ENCODE results near the gene EMILIN1.
"Not testable (repeated sequence)": the region's sequence is repeated elsewhere in the genome, so short reads cannot be mapped to it uniquely, and the experiment has no call there.

EMILIN1 gene

DNA sequence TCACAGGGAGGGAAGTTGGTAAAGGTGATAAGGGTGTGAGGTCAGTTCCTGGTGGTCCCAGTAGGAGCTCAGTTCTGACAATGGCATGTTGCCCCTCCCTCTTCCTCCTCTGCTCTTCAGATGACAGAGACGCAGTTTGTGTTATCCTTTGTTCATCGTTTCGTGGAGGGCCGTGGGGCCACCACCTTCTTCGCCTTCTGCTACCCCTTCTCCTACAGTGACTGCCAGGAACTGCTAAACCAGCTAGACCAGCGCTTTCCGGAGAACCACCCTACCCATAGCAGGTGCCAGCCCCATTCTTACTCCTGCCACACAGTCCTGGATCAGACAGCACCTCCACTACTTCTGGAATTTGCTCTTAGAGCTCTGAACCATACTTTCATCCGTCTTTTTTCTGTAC is 24.6 kb upstream of the EMILIN1 start:
- DNase-seq (ENCODE audit: low read depth in 3 of 3) = no peak

DNA sequence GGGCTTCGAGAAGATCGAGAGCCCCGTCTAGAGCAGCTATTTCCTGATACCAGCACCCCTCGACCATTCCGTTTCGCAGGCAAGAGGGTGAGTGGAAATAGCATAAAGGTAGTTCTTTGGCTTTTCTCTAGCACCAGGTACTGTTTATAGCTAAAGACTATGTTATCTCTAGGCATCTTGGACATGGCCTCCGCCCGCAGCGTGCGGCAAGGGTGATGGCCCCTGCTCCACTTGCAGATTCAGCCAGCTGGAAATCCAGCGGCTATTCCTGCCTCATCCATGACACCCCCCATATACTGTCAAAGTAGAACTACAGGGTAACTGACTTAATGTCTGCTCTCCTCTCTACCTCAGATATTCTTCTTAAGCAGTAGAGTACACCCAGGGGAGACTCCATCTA is 23.7 kb upstream of the EMILIN1 start:
- DNase-seq (ENCODE audit: low read depth in 3 of 3) = no peak

DNA sequence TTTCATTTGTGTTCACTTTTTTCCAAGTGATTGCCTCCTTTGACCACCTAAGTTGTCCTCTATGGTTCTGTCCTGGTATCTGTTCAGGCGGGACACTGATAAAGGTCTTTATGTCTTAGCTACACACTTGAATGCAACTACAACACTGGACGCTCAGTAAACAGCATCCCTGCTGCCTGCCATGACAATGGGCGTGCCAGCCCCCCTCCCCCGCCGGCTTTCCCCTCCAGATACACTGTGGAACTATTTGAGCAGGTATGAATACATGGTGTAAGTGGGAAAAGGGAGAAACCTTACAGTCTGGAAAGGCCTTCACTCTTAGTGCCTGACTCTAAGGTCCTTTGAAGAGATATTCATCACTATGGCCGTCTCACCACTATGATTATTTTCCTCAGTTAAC is 21.2 kb upstream of the EMILIN1 start:
- no peak for DNase-seq (ENCODE audit: low read depth in 3 of 3)

DNA sequence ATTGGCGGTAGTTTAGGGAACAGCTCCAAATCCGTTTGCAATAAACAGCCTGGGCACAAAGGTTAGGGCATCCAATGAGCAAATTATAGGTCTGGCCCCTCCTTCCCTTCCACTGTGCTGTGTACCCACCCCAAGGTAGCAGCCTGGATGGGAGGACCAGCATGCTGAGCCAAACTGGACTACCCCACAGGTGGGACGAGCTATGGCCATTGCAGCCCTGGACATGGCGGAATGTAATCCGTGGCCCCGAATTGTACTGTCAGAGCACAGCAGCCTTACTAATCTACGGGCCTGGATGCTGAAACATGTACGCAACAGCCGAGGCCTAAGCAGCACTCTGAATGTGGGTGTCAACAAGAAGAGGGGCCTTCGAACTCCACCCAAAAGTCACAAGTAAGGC is 20.2 kb upstream of the EMILIN1 start:
- DNase-seq (ENCODE audit: low read depth in 3 of 3) = no peak

DNA sequence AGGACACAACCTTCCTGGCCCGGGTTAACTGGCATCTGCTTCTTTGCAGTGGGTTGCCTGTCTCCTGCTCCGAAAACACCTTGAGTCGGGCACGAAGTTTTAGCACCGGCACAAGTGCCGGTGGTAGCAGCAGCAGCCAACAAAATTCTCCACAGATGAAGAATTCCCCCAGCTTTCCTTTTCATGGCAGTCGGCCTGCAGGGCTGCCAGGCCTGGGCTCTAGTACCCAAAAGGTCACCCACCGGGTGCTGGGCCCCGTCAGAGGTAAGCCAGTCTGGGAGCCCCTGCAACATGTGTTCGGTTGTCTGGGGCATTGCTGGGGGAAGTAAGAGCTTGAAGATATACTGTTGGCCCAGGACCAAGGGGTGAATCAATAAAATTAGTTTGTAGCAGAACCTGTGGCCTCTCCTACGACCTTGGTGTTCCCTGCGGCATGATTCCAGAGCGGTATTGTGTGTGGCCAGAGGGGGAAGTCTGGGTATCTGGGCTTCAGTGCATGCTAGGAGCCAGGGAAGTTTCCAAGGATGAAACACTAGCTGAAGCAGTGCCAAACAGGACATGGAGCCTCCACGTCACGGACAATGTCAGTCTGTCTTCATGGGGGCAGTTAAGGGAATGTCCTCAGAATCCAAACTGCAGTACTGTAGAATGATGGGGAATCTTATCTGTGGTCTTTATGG is 19.1 kb upstream of the EMILIN1 start:
- DNase-seq (ENCODE audit: low read depth in 3 of 3) = no peak

DNA sequence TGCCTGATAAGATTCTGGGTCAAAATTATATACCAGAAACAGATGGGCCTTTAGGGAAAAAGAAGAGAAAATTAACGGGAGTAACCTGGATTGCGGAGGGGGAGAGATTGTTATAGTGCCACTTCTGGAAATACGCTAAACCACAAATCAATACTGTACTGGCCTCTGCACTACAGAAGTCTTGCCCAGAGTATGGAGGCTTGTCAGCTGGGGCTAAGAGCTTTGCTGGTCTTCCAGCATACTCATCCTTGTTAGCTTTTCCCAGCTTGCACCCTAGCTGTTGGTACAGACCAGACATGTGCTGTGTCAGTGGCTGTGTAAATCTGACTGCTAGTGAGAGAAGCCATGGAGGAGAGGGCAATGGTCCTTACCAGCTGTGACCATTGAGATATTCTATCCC is 18.1 kb upstream of the EMILIN1 start:
- DNase-seq (ENCODE audit: low read depth in 3 of 3) = no peak

DNA sequence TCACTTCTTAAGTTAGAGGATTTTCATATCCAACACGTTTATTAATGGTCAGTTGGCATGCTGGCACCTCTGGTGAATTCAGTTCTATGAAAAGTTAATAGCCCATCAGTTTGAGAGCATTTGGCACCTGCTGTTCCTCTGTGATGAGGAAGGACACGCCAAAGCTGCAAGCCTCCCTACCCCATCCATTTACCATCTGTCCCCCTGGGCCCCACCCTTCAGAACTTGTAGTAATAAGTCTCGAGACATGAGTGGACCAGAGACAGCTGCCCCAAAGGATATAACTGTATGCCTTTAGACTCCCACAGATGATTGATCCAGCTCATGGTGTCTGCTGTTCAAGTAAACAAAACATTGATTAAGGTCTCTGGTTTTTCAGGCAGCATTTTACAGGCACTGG is 13.3 kb upstream of the EMILIN1 start:
- DNase-seq (ENCODE audit: low read depth in 3 of 3) = no peak

DNA sequence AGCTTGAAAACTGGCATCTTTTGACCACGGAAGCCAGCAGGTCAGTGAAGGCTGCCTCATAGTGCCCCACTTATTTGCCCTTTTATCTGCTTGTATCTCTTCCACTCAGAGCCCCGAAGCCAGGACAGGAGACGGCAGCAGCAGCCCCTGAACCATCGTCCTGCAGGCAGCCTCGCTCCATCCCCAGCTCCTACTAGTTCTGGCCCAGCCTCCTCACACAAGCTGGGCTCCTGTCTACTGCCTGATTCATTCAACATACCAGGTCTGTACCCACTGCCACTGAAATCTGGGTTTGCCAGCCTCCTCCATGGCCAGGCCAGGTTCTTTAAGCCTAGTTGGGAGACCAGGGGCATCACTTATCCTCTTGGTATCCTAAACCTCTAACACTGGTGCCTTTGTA is 11.0 kb upstream of the EMILIN1 start:
- no peak for DNase-seq (ENCODE audit: low read depth in 3 of 3)

DNA sequence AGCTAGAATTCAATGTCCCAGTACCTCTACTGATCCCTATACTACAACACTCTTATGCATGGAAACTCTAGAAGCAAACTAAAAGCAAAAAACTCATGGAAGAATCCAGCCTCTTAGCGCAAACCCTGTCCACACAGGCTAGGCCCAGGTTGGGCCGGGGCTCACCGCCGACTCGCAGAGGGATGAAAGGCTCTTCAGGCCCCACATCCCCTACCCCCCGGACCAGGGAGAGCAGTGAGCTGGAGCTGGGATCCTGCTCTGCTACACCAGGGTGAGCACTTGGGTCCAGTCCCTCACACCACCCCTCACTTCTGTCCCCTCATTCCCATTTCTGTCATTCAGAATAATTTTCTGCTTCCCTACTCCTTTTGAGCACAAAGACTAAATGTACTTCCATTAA is 9.0 kb upstream of the EMILIN1 start:
- no peak for DNase-seq (ENCODE audit: low read depth in 3 of 3)

DNA sequence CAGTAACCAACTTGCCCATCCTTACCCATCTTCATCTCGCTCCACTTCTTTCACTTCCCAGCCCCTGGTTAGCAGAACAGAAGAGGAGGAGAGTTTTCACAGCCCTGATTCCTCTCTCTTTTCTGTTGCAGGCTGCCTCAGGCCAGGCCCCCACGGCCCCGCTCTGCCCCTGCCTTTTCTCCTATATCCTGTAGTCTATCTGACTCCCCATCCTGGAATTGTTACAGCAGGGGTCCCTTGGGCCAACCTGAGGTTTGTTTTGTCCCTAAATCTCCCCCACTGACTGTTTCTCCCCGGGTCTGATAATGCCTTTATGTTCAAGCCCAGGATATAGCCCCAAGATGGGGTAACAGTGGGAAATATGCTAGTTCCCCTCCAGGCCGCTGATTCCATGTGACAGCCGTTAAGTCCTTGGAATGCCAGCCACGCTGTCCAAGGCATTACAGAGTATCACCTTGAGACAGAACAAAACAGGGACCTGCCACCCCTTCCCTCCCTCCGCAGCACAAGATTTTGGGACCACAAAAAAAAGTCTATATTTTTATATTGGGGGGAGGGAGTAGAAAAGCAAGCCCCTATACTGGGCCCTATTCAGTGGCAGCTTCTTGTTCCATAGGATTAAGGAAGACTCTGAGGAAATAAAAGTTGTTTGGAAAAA is 8.3 kb upstream of the EMILIN1 start:
- DNase-seq (ENCODE audit: low read depth in 3 of 3) = no peak

DNA sequence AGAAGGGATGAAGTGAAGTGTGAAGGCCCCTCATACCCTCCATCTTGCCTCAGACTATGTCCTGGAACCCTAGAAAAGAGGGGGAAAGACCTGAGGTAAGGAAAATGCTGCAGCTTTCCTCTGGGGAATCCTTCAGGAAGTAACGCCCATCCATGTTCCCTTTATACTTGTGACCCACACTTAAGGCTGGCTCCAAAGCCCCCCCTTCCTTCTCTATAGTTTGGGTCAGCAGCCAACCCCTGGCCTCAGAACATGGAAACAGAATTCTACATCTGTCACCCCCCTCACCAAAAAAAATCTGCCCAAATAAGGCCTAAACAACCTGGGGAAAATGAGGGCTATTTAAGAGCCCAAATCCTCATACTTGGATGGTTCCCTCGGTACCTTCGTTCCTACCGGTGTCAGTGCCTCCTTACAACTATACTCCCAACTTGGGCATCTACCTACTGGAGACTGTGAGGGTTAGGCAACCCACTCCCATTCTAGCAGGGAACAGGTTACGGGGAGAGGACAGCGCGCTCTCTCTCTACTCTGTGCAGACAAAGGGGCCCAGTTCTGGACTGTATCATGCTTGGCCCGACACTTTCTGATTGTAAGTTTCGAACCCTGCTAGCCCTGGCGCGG is 7.7 kb upstream of the EMILIN1 start:
- DNase-seq (ENCODE audit: low read depth in 3 of 3) = no peak

DNA sequence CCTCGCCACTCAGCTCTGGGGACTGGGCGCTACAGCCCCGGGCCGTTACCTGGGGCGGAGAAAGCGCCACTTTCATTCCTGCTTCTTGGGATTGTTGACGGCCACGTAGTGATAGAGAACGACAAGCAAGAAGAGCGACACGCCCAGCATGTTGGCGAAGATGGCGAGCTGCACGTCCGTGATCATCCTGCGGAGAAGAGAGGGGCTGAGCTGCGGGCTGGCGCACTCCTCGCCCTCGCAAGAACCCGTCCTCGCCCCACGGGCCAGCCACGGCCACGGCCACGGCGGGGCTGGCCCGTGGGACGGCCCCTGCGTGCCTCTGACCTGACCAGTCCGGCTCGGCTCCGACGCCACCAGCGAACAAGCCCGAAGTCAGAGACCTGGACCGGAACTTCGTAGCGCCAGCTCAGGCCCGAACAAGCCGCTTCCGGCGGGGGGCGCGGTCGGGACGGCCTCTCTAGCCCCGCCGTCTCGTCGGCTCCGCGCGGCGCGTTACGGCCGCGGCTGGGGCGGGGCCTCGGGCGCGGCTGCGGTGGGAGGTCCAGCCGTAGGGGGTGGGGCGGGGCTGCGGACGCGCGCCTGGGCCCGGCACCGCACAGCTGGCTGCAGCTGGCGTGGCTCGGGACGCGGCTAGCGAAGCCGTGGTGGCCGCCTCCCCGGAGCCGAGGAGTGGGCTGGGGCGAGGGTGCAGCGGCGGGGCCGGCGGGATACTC is 7.0 kb upstream of the EMILIN1 start, which contains the start of gene OST4:
Gene OST4 (minus strand): TSS at position 378 of the 713 bp plus-strand sequence.
- peak; percentile 75 to 82 (median 77) for DNase-seq (ENCODE audit: low read depth in 3 of 3)

DNA sequence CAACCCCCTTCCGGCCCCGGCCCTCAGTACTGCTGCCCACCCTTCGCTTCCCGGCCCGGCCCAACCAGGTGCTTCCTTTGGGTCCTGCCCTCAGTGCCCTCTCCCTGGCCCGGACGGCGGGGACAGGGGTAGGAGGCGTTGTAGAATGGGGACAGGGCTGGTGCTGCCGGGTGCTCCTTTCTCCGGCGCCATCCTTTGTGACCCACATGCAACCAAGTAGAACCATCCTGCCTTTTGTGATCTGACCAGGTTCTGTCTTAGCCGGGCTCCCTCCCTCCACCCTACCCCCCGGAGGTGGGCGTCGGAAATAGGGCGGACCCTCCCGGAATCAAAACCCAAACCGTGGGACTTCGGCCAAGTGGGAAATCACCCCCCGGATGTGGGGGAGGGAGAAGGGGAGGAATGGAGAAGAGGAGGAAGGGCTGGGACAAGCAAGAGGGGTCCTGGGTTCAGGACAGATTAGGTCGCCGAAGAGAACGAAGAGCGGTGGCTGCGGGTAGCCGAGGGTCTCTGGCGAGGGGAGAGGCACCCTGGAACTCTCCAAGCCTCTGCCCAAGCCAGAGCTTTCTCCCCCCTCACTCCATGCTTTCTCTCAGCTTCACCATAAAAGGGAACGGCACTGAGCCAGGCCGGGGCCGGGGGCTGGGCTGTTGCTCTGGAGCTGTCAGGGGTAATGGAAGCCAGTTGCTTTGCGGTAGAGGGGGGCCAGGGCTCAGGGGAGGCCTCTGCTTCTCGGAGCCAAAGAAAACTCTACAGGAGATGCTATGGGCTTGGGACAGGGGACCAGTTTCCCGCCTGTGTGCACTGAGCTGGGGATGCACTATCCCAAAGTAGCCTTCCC is 6.2 kb upstream of the EMILIN1 start:
- peak in 1 of 3 experiments; percentile 31 for DNase-seq (ENCODE audit: low read depth in 3 of 3)

DNA sequence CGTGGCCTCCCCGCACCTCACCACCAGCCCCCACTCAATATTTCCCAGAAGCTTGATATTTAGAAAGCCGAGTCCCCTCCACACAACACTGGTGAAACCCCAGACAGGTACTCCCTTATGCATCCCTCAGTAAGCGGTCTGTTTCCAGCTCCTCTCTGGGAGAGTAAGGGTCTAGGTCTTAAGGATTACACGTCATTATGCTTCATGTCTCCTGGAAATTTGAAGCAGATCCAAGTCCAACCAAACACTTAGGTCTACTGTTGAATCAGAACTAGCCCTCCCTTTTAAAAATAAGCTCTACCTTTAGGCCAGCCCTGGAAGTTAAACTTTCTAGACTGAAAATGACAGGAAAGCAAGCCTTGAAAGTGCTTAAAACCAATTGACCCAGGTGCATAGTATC is 5.5 kb upstream of the EMILIN1 start:
- DNase-seq (ENCODE audit: low read depth in 3 of 3) = no peak

DNA sequence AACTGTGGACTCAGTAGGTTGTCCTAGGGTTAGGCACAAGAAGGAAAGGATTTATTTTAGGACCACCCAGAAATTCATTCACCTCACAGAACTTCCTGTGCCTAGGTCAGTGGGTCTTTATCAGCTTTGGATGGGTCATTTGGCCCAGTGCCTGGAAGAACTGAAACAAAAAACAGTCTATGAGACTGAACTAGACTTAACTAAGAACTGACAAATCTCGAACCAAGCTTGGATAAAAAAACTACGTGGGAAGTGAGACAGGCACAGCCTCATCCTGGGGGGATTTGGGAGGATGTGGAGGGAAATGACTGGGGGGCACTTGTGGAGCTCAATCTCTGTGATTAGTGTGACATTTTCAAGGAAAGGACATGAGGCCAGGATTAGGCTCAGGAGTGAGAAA is 4.6 kb upstream of the EMILIN1 start:
- no peak for DNase-seq (ENCODE audit: low read depth in 3 of 3)

DNA sequence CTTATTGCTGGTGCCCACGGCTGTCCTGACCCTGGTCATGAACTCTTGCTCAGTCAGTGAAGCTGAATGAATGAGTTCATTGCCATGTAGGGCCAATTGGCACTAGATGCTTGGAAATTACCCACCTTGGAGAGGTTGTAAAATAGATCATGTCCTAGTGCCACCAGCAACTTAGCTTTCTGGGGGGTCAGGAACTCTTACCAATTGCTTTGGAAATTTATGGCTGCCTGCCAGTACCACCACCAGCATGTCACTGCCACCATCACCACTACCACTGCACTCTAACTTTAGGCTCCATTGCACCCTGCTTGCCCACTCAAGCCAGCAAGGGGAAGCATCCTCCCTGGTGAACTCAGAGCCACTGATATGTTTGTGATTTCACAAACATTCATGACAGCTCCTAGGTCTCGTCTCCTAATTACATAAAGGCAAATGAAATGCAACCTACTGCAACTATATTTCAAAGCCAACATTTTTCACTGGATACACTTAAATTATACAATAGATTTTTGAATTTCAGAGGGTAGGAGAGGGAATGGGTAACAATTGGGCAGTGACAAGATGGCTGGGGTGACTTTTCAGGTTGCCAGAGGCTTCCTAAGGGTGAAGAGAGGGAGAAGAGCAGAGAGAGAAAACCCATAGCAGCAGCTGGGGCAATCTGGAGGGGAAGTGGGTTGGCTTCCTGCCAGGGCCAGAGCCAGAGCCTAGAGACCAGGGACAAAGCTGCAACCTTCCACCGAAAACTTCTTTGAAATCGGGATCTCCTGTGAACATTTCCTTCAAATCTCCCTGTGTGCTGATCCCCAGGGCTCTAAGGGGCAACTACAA is 3.5 kb upstream of the EMILIN1 start:
- peak in 1 of 3 experiments; percentile 28 for DNase-seq (ENCODE audit: low read depth in 3 of 3)

DNA sequence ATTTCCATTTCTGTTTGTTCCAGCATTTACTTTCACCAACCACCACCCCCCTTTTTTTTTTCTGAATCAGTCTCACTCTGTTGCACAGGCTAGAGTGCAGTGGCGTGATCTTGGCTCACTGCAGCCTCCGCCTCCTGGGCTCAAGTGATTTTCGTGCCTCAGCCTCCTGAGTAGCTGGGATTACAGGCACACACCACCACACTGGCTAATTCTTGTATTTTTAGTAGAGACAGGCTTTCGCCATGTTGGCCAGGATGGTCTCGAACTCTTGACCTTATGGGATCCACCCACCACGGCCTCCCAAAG is 2.9 kb upstream of the EMILIN1 start:
- DNase-seq (ENCODE audit: low read depth in 3 of 3) = not testable (repeated sequence)

DNA sequence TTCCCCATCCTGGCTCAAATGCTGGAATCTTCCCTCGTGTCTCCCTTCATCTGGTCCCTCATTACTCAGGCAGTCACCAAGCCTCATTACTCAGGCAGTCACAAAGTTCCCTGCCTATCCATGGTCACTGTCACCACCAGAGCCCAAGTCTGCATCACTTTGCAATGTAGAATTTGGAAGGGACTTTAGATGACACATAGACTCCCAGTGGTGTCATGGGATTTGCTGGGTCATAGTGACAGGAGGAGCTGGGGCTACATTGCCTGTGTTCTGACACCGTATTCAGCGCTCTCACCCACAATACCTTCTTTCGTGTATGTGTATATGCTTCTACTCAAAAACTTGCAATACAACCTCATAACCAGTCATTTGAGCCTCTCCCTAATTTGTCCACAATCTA is 2.1 kb upstream of the EMILIN1 start:
- no peak for DNase-seq (ENCODE audit: low read depth in 3 of 3)

DNA sequence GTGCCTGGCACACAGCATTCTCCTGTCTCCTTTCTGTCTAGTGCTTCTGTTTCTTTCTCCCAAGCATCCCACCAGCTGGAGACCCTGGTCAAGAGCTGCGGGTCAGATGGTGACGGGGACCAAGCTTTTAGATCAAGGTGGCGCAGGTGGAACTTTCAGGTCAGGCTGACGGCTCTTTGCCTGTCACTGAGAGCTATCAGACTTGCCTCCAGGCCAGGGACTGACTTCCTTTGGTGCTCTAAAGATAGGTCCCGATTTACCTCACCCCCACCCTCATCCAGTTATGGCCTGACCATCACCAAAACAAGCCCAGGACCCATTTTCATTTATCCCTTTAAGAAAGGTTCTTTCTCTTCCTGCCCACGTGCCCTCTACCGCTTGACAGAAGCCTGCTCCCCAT is 1.2 kb upstream of the EMILIN1 start:
- no peak for DNase-seq (ENCODE audit: low read depth in 3 of 3)

DNA sequence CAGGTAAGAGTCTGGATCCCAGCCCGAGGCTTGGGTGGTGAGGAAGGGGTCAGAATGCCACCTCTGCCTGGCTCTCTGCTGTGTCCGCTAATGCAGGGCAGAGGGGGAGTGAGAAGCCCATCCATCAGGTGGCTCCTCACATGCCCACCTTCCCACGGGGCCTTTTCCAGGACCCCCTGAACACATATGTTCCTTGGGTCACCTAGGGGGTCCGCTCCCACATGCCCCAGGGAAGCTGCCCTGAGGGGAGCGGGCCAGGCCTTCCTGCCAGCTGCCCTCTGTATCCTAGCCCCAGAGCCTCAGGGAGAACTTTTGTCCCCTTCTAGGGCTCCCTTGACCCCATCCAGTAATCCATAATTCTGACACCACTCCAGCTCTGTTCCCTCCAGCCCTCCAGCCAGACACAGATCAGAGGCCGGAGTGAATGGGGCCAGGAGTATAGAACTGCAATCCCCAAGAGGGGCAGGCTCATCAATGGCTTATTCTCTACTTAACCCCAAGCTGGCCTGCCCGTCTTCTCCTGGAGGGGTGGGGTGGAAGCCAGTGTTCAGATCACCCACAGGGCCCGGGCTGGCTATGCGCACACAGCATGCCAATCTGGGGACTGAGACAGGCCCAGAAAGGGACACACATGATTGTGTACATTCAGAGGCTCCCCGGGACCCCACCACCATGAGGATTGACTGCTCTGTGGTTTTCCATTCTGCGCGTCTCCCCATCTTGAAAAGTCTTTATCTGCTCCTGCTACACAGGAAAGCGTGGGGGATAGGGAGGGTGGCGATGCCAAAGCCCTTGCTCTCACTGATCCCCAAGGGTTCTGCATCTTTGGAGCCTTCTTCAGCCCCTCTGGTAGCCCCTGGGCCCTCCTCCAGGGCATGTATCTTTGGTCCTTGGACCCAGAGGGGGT is 1.1 kb downstream of the EMILIN1 start:
- DNase-seq (ENCODE audit: low read depth in 3 of 3) = no peak
